H54 (cell line): ENCODE measurements around the gene ANKRD11.
"Not testable (repeated sequence)": the region's sequence is repeated elsewhere in the genome, so short reads cannot be mapped to it uniquely, and the experiment has no call there.

Experiments used
- DNase-seq: peaks from one replicate; pipeline ENCODE4 v3.0.0; 2011; ENCODE audit warnings: low spot score, mixed read lengths; ENCODE audit not compliant: insufficient read length
- FAIRE-seq: peaks from 3 replicates; lab custom pipeline; 2011; peaks lifted over from hg19 to GRCh38; lab: Jason Lieb, UNC
- POLR2A ChIP-seq: IDR thresholded peaks from 2 replicates; pipeline ENCODE4 v1.6.1; 2011; ENCODE audit warnings: low read depth, mild to moderate bottlenecking, low read length

Gene ANKRD11

GRCh38 chr16:89478576-89479221 lies 11.7 kb downstream of the ANKRD11 start:
- FAIRE-seq: no peak
- no peak for DNase-seq

DNA sequence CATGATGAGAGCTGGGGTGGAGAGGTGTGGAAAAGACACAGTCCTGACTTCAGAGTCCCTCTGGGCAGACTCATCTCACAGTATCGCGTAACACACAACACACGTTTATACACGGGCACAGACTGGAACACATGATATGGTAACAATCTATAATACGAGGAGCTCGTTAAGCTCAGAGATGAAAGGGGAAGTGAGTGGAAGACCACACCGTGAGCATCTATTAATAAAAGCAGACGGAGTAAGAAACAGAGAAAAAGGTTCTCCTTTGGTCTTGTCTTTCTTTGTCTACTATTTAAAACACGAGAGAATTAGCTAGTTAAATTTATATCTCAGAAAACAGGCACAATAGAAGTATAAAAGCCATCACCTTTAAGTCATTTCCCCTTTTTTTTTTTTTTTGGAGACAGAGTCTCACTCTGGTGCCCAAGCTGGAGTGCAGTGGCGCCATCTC lies 13.5 kb downstream of the ANKRD11 start:
- no peak for FAIRE-seq
- no peak for DNase-seq
- no peak for TF ChIP-seq POLR2A

More at GRCh38 chr16:89478576-89479221, 11.7 kb downstream of the ANKRD11 start:
- no peak for TF ChIP-seq POLR2A

DNA sequence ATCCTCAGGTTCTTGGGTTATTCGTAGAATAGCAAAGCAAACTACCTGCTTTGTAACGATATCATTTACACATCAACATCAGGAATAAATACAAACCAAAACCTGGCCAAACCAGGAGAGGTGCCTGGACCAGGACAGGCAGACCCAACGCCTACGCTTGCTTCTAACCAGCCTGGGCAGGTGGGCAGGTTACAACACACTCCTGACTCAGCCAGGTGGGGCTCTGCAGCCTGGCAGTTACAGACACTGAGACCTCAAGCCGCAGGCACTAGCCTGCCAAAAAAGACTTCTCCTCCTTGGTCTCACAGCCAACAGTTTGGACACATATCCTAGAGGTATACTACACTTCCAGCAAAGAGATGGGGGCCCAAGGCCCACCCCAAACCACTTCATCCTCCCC lies 14.0 kb downstream of the ANKRD11 start:
- DNase-seq (no peak), FAIRE-seq (no peak)
- no peak for TF ChIP-seq POLR2A

DNA sequence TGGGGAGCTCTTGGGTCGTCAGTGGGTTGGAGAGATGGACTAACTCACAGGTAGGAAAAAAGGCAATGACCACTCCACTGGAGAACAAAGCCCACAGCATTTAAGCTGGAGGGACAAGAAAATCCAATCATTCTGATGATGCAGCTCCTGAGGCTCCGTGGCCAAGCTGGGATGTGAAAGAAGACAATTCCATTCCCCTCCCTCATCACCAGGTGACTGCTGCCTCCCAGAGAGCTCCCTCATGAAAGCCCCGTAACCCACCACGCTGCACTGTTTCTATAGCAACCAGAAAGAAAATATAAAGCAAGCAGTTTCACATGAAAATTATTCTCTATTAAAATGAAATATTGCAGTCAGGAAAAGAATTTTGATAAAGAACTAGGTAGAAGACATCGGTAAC lies 15.2 kb downstream of the ANKRD11 start:
- FAIRE-seq: no peak

GRCh38 chr16:89473791-89474414 lies 16.5 kb downstream of the ANKRD11 start:
- TF ChIP-seq POLR2A: no peak
- FAIRE-seq (no peak), DNase-seq (no peak)

More for the DNA sequence above, 15.2 kb downstream of the ANKRD11 start:
- TF ChIP-seq POLR2A: no peak
- DNase-seq: no peak

DNA sequence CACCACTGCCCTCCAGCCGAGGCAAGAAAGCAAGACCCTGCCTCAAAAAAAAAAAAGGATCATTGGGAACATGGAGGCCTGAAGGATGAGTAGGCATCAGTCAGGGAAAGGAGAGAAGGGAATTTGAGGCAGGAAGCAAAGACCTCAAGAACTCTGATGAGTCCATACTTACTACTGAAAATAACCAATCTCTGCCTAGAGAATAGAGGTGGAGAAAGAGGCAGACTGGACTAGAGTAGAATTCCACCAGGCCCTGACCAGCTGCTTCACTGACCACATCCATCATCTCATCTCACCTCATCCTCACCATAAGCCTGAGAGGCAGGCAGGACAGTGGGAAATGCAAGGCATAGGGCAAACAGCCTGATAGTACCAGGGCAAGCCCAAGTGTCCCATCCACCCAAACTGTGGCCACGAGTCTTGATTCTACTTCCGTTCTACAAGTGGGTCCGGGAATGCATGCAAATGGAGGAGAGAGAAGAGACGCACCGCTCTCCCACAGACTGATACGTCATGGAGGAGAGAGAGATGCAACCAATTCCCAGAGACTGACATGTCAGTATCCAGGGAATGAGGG lies 17.1 kb downstream of the ANKRD11 start:
- no peak for TF ChIP-seq POLR2A
- FAIRE-seq (no peak), DNase-seq (no peak)

DNA sequence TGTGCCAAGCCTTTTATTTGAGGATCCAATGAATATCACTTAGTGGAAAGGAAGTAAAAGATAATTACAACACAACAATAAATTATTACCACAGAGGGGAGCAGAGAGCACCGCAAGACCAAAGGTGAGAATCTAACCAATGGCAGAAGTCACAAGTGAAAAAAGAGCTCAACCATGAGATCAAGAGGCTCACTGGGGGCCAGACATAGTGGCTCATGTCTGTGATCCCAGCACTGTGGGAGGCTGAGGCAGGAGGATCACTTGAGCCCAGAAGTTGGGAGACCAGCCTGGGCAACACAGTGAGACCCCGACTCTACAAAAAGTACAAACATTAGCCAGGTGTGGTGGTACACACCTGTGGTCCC lies 17.7 kb downstream of the ANKRD11 start:
- TF ChIP-seq POLR2A: no peak
- FAIRE-seq (no peak), DNase-seq (no peak)

- no peak for DNase-seq
- FAIRE-seq: no peak
- no peak for TF ChIP-seq POLR2A
Measured at GRCh38 chr16:89467382-89467781, 23.0 kb downstream of the ANKRD11 start.

GRCh38 chr16:89466920-89467319 lies 23.4 kb downstream of the ANKRD11 start:
- DNase-seq (no peak), FAIRE-seq (no peak)
- no peak for TF ChIP-seq POLR2A

DNA sequence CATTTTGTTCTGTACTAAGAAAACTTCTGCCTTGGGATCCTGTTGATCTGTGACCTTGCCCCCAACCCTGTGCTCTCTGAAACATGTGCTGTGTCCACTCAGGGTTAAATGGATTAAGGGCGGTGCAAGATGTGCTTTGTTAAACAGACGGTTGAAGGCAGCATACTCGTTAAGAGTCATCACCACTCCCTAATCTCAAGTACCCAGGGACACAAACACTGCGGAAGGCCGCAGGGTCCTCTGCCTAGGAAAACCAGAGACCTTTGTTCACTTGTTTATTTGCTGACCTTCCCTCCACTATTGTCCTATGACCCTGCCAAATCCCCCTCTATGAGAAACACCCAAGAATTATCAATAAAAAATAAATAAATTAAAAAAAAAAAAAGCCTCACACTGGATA lies 27.0 kb downstream of the ANKRD11 start:
- not testable (repeated sequence) for FAIRE-seq, DNase-seq

DNA sequence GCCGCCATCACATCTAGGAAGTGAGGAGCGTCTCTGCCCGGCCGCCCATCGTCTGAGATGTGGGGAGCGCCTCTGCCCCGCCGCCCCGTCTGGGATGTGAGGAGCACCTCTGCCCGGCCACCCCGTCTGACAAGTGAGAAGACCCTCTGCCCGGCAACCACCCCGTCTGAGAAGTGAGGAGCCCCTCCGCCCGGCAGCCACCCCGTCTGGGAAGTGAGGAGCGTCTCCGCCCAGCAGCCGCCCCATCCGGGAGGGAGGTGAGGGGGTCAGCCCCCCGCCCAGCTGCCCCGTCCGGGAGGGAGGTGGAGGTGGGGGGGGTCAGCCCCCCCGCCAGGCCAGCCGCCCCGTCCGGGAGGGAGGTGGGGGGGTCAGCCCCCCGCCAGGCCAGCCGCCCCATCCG lies 27.7 kb downstream of the ANKRD11 start:
- DNase-seq, FAIRE-seq: not testable (repeated sequence)

DNA sequence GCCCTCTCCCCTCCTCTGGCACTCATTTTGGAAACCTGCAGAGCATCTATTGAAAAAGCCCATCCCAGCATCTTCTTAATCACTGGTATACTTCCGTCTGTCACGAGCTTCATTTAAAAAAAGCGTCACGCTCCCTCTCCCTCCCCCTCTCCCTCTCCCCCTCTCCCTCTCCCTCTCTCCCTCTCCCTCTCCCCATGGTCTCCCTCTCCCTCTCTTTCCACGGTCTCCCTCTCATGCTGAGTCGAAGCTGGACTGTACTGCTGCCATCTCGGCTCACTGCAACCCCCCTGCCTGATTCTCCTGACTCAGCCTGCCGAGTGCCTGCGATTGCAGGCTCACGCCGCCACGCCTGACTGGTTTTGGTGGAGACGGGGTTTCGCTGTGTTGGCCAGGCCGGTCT lies 28.5 kb downstream of the ANKRD11 start:
- DNase-seq: not testable (repeated sequence)

DNA sequence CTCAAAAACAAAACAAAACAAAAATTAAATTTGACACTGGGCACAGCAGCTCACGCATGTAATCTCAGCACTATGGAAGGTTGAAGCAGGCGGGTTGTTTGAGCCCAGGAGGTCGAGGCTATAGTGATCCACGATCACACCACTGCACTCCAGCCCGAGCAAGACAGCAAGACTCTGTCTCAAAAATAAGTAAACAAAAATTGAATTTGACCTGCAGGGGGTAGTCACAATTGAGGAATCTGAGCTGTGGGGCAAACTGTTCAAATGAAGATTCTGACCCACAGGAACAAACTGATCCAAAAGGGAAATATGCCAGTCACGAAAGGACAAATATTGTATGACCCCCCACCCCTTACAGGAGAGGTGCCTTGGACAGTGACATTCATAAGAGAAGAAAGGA lies 29.8 kb downstream of the ANKRD11 start:
- FAIRE-seq: no peak
- DNase-seq: no peak
- no peak for TF ChIP-seq POLR2A

More for the DNA sequence above, 28.5 kb downstream of the ANKRD11 start:
- FAIRE-seq: not testable (repeated sequence)

DNA sequence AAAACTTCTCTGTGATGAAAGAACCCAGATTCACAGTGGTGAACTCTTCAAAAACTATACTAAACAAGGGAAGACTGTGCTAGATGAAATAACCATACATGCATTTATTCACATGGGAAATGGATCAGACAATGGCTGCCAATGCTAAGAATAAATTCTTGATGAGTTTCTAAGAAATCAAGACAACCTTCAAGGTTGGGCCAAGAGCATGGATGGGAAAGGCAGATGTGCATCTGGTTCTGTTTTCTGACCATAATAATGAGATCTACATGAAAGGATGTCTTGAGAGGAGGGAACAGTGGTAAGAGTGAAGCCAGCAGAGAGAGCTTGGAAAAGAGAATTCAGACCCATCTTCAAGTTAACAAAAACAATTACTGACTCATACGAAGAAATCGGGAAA lies 31.4 kb downstream of the ANKRD11 start:
- no peak for TF ChIP-seq POLR2A
- FAIRE-seq: no peak
- DNase-seq: no peak

- DNase-seq (no peak), FAIRE-seq (no peak)
- TF ChIP-seq POLR2A: no peak
Measured at GRCh38 chr16:89458551-89458950, 31.8 kb downstream of the ANKRD11 start.
